VCaP (cell line): ENCODE results near the gene SLC31A1.
A peak's percentile ranks its signal among the peaks of the same experiment; 100 is the strongest.
"Not testable (repeated sequence)": the region's sequence is repeated elsewhere in the genome, so short reads cannot be mapped to it uniquely, and the experiment has no call there.

ENCODE experiments used
- H3K27ac ChIP-seq: fragments of 450-650 bp; 2 replicates; pipeline ENCODE4 v1.5.1; 2017
- TF ChIP-seq, protein P1 (sequence below): fragments of 450-650 bp; conservative IDR thresholded peaks from 2 replicates; pipeline ENCODE4 v1.5.1; 2017; ENCODE audit warnings: mild to moderate bottlenecking, moderate library complexity

The SLC31A1 gene

DNA sequence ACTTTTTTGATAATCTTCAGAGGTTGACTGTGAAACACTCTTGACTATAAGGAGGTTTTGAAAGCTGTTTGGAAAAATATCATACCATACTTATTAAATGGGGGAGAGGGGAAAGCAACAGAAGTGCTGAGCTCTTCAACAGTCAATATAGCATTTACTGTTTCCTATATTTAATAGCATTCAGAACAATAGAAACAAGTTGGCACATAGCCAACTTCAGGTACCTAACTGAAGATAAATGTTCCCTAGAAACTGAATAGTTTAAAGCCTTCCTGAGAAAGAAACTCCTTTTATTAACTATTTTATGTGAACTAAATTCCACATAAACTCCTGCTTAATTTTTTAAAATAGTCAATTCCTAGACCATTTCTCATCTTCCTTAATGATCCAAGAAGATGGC is 26.3 kb downstream of the SLC31A1 start:
- TF ChIP-seq, protein P1, sequence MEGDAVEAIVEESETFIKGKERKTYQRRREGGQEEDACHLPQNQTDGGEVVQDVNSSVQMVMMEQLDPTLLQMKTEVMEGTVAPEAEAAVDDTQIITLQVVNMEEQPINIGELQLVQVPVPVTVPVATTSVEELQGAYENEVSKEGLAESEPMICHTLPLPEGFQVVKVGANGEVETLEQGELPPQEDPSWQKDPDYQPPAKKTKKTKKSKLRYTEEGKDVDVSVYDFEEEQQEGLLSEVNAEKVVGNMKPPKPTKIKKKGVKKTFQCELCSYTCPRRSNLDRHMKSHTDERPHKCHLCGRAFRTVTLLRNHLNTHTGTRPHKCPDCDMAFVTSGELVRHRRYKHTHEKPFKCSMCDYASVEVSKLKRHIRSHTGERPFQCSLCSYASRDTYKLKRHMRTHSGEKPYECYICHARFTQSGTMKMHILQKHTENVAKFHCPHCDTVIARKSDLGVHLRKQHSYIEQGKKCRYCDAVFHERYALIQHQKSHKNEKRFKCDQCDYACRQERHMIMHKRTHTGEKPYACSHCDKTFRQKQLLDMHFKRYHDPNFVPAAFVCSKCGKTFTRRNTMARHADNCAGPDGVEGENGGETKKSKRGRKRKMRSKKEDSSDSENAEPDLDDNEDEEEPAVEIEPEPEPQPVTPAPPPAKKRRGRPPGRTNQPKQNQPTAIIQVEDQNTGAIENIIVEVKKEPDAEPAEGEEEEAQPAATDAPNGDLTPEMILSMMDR: no peak
- H3K27ac ChIP-seq: 0 out of 2 replicates have a peak overlapping the region, but pooled peaks have one; percentile 17

DNA sequence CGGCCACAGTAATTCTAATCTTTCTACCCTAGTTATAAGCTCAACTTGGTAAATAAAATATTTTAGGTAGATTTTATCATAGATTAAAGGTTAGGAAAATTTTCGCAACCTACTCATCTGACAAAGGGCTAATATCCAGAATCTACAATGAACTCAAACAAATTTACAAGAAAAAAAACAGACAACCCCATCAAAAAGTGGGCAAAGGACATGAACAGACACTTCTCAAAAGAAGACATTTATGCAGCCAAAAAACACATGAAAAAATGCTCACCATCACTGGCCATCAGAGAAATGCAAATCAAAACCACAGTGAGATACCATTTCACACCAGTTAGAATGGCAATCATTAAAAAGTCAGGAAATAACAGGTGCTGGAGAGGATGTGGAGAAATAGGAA is 28.3 kb downstream of the SLC31A1 start:
- not testable (repeated sequence) for H3K27ac ChIP-seq

DNA sequence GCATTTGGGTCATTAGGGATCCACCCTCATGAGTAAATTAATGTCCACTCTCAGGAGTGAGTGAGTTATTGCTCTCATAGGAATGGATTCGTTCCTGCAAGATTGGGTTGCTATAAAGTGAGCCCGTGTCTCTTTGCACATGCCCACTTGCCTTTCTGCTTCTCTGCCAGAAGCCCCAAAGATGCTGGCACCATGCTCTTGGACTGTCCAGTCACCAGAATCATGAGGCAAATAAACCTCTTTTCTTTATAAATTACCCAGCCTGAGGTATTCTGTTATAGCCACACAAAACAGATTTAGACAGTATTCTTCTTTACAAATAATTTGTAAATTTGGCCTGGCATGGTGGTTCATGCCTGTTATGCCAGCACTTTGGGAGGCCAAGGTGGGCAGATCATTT is 29.5 kb downstream of the SLC31A1 start:
- H3K27ac ChIP-seq: no peak overlapping the region
- TF ChIP-seq, protein P1: no peak

DNA sequence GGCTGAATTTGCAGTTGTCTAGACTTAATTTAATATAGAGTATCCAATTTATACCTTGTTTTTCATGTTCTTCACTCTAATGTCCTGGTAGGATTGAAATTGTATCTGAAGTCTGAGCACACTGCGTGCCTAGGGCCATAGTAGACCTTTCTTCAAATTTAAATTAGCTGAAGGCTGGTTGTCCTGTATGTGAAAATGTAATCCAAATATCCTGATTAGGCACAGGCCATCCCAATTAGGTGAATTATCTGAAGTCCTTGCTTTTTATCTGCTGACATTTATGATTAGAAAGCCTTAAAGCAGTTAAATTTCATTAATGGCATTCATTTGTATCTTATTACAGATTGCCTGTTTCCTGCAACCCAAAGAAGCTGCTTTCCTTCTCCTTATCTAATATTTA is 33.6 kb downstream of the SLC31A1 start:
- H3K27ac ChIP-seq: no peak overlapping the region
- TF ChIP-seq, protein P1: no peak

DNA sequence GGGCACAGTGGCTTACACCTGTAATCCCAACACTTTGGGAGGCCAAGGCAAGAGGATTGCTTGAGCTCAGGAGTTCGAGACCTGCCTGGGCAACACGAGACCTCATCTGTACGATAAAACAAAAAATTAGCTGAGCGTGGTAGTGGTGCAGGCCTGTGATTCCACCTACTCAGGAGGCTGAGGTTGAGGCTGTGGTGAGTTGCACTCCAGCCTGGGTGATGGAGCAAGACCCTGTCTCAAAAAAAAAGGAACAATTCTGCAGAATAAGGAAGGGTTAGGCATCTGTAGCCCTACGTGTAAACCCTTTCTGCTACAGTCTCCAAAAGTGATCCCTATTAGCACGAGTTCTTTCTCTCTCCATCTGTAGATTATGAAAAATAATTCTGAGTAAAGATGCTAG is 34.1 kb downstream of the SLC31A1 start:
- TF ChIP-seq, protein P1: no peak
- H3K27ac ChIP-seq: no peak overlapping the region; the same call in 1 of the 2 replicates

DNA sequence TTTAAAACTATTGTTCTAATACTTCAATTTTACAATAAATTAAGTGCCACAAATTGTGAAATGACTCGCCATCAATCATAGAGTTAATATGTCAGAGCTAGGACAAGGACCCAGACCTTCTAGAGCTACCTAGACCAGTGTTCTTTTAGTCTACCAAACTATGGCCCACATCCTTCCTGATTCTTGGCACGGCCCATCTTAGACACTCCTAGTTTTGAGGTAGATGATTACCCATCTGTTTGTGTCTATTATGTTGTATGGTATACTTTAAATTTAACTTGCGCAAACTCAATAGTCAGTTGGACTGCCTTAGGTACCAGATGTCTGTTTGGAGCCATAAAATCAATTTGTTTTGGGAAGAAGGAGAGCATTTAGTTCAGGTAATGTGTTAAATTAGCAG is 36.5 kb downstream of the SLC31A1 start:
- H3K27ac ChIP-seq: peak overlapping the region; percentile 61
- TF ChIP-seq, protein P1: no peak

DNA sequence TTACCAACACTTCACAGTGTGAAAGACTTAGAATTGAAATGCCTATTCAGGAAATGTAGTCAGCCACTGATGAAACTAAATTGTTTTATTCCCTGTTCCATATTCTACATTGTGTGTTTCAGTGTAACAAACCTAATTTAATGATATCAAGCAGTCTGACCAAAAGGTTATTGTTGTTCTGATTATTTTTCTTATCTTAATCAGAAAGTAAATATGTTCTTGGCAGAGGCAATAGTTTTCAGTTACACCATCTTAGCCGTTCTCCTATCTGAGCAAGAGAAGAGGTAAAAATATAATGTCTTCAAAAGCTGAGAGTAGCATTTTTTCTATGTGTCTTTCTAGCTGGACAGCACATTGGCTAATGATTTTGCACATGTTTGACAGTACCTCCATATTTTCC is 36.9 kb downstream of the SLC31A1 start:
- H3K27ac ChIP-seq: peak overlapping the region; percentile 61
- TF ChIP-seq, protein P1: no peak

GRCh38 chr9:113261917-113262671 is 40.8 kb downstream of the SLC31A1 start:
- TF ChIP-seq, protein P1: no peak
- H3K27ac ChIP-seq: no peak overlapping the region
